ENCODE data around the gene CHAT. TPM values are rescaled to one million over a fixed set of nuclear protein-coding genes. Genes with fewer than 3 reads are reported as not detected.

The CHAT gene
- total RNA-seq, 1 experiment from 2014 or later = not detected

- intact Hi-C loops (cut with micrococcal nuclease; ENCODE audit: unreplicated experiment) = no loop called here
- POLR2A ChIA-PET = no interaction called here
These were observed 4.9 kb upstream of the CHAT start for GRCh38 chr10:49609006-49609282.

DNA sequence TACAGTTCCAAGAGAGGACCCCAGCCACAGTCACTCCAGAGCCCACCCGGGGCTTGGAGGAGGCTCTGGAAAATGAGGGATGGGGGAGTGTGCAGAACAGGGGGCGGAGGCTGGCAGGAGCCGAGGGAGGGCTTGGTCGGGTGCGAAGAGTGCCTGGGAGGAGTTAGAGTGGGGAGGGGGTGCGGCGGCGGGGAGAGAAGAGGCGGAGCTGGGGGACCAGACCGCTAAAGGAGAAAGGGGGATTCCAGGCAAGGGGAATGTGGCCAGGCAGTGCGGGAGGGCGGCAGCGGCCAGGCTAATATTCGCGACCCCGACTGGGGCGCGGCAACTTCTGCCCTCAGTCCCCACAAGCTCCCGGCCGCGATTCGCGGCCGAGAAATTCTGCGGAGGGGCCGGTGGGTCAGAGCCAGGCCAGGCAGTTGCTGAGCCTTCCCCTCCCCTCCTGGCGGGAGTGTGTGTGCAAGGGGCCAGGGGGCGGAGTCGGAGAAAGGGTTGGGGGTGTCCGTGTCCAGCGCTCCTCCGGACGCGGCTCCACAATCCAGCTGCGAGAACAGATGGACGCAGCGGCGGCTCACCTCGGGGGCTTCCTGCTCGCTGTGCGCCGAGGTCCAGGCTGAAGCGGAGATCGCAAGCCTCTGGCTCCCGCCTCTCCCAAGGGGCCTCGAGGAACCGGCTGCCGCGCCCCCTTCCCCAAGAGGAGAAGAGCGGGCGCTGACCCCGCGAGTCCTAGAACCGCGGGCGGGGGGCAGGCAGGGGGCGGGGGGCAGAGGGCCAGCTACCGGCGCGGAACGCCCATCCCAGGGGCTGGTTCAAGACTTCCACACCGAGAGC lies 4.3 kb upstream of the CHAT start:
- Histone ChIP-seq H3K4me1 (ENCODE audit: control insufficient read depth, insufficient read depth, low read length) (no peaks in the 10 kb centered on the region), H3K4me3 (ENCODE audit: low read depth in 2 of 2, low read length in 2 of 2) (peak overlapping the region in 1 of 2 experiments; percentile 3; a peak in 1 of 4 replicates)

More at GRCh38 chr10:49609006-49609282, 4.9 kb upstream of the CHAT start:
- H3K9me3 ChIP-seq (ENCODE audit: control insufficient read depth, insufficient read depth, low read depth, low read length) = no peaks in the 10 kb centered on the region
- no peak for DNase-seq (ENCODE audit: low read depth, low spot score)
- in situ Hi-C loops (cut with HindIII; ENCODE audit: low pct_unique_long_range_greater_than_20kb, low sequenced_read_pairs) = no loop called here
- no TSS peak for BruUV-seq (replicated peaks)
- no peak overlapping the region for H3K4me3 ChIP-seq (ENCODE audit: low read depth in 2 of 2, low read length in 2 of 2)
- no peak overlapping the region for H3K27ac ChIP-seq (ENCODE audit: low read length)
- no peaks in the 10 kb centered on the region for H3K4me1 ChIP-seq (ENCODE audit: control insufficient read depth, insufficient read depth, low read length)
- peaks cover 32% of the 10 kb centered on the region for H3K27me3 ChIP-seq (ENCODE audit: control insufficient read depth, insufficient read depth, low read length)
- no peak for TF ChIP-seq SIN3A (IDR thresholded peaks at IDR 0.05; ENCODE audit: borderline replicate concordance, insufficient read depth, low read depth, low read length)
- TF ChIP-seq POLR2AphosphoS5 (IDR thresholded peaks at IDR 0.05; ENCODE audit: low read depth, low read length) = no peak
- TF ChIP-seq, protein P1, sequence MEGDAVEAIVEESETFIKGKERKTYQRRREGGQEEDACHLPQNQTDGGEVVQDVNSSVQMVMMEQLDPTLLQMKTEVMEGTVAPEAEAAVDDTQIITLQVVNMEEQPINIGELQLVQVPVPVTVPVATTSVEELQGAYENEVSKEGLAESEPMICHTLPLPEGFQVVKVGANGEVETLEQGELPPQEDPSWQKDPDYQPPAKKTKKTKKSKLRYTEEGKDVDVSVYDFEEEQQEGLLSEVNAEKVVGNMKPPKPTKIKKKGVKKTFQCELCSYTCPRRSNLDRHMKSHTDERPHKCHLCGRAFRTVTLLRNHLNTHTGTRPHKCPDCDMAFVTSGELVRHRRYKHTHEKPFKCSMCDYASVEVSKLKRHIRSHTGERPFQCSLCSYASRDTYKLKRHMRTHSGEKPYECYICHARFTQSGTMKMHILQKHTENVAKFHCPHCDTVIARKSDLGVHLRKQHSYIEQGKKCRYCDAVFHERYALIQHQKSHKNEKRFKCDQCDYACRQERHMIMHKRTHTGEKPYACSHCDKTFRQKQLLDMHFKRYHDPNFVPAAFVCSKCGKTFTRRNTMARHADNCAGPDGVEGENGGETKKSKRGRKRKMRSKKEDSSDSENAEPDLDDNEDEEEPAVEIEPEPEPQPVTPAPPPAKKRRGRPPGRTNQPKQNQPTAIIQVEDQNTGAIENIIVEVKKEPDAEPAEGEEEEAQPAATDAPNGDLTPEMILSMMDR (IDR thresholded peaks at IDR 0.05) = no peak
- no peak for TF ChIP-seq TCF7L2 (IDR thresholded peaks at IDR 0.05; ENCODE audit: low read depth, low read length)
- no peaks in the 10 kb centered on the region for H3K36me3 ChIP-seq (ENCODE audit: control insufficient read depth, insufficient read depth, low read length)
- no peak for ATAC-seq
- CTCF ChIA-PET = no interaction called here

More for the DNA sequence above, 4.3 kb upstream of the CHAT start:
- in situ Hi-C loops (cut with HindIII; ENCODE audit: low pct_unique_long_range_greater_than_20kb, low sequenced_read_pairs) (no loop called here), intact Hi-C loops (cut with micrococcal nuclease; ENCODE audit: unreplicated experiment) (no loop called here)
- ChIA-PET CTCF (no interaction called here), POLR2A (no interaction called here)
- BruUV-seq (replicated peaks) = no TSS peak
- Histone ChIP-seq H3K9me3 (ENCODE audit: control insufficient read depth, insufficient read depth, low read depth, low read length) (no peaks in the 10 kb centered on the region), H3K27me3 (ENCODE audit: control insufficient read depth, insufficient read depth, low read length) (peaks cover 34% of the 10 kb centered on the region), H3K36me3 (ENCODE audit: control insufficient read depth, insufficient read depth, low read length) (no peaks in the 10 kb centered on the region), H3K27ac (ENCODE audit: low read length) (no peak overlapping the region)
- DNase-seq (ENCODE audit: low read depth, low spot score) = no peak
- ATAC-seq = no peak
- TF ChIP-seq POLR2AphosphoS5 (IDR thresholded peaks at IDR 0.05; ENCODE audit: low read depth, low read length) (no peak), REST (IDR thresholded peaks at IDR 0.05; ENCODE audit: insufficient read depth in 1 of 2, low read depth in 2 of 2, low read length in 1 of 2) (no peak), TCF7L2 (IDR thresholded peaks at IDR 0.05; ENCODE audit: low read depth, low read length) (no peak), SIN3A (IDR thresholded peaks at IDR 0.05; ENCODE audit: borderline replicate concordance, insufficient read depth, low read depth, low read length) (no peak)
- TF ChIP-seq, protein P1 (IDR thresholded peaks at IDR 0.05) = no peak

Measured in Panc1 (cell line).